HG03135 (cell line): ENCODE data around the gene CLEC20A.

Source experiments
- ATAC-seq: cut with Tn5 transposase; IDR thresholded peaks from one replicate; pipeline ENCODE4 v1.9.1; 2021; ENCODE audit warnings: mild to moderate bottlenecking, moderate library complexity; ENCODE audit not compliant: unreplicated experiment

The CLEC20A gene

DNA sequence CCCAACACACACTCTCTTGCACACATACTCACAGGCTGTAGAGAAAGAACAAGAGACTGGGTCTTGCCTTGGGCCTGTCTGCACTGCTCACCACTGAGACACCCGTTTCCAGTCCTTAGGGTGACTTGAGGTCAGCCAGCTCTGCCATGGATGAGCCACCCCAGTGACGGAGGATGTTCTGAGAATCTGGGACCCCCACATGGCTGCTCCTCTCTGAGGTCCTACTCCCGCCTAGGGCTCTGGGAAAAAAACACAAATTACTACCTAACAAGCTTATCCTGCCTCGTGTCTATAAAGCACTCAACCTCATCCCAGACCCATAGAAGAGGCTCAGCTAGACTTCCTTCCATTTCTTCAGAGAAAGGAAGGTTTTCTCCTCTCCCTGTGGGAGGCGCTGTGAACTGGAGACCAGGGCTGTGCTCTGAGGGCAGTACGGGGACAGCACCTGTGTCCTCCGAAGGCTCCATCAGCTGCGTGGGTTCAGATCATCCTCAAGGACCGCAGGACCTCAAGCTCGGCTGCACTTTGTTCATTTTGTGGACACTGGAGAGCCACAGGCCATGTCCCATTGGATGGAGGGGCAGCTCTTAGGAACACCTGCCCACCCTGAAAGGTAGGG lies 4.3 kb upstream of the CLEC20A start:
- no peak for ATAC-seq

DNA sequence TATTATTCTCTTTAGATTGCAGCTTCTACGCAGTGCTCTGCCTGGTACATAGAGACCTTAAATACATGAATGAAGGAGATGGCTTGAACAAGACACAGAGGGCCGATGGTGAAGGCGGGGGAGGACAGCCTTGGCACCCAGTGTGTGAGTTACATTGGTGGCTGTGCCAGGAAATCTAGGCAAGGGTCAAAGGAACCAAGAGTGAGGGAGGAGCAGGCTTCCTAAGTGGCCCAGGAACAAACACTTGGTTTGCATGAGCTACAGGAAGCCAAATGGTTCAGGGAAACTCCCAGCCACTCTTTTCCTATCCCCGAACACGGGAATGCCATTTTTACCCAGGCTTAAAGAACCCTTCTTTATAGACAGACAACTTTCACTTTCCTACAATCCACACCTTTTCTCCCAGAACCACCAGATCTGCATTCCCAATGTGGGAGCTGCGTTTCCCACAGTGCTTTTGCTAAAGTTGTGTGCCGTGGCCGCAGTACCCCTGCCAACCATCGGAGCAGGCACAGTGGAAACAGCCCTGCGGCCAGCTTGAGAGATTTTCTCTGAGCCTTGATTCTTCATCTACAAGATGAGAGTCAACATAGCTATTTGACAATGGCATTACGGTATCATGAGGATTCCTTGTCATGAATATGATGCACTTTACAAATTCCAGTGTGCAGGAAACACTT lies 3.5 kb upstream of the CLEC20A start:
- no peak for ATAC-seq

DNA sequence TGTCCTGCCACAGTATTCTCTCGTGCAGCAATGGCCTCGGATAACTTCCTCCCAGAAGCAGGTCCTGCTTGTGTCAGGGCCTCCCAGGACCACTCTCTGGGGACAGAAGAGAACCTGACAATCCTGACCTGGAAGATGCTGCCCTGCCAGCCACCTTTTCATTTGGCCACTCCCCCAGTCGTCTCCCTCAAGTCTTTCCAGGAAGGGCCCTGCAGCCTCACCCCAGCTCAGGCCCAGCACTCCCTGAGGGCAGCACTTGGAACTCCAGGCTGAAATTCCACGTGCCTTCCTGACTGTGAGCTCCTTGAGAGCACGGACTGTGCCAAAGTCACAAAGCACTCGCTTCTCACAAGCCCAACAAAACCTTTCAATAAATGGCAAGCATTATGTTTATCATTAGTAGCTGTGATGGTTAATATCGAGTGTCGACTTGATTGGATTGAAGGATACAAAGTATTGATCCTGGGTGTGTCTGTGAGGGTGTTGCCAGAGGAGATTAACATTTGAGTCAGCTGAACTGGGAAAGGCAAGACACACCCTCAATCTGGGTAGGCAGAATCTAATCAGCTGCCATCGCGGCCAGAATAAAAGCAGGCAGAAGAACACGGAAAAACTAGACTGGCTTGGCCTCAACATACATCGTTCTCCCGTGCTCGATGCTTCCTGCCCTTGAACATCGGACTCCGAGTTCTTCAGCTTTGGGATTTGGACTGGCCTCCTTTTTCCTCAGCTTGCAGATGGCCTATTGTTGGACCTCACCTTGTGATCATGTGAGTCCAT lies 2.3 kb upstream of the CLEC20A start:
- no peak for ATAC-seq

DNA sequence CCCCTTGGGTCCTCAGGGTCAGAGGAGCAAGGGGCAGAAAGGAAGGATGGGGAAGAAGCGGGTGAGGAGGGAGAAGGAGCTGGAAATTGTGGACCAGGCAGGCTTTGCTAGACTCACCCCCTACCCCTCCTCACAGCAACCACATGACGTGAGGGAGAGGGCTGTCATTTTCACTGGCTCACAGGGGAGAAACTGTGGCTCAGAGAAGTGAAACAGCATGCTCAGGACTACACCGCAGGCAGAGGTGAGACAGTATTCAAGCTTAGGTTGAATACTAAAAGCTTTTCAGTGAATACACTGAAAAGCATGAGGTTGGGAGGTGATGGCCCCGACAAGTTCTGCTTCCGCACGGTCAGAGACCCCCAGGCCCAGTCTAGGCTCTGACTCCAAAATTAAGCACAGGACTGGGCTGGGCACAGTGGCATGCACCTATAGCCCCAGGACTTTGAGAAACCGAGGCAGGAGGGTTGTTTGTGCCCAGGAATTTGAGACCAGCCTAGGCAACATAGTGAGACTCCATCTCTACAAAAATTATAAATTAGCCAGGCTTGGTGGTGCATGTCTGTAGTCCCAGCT lies 1.2 kb upstream of the CLEC20A start:
- ATAC-seq = no peak

DNA sequence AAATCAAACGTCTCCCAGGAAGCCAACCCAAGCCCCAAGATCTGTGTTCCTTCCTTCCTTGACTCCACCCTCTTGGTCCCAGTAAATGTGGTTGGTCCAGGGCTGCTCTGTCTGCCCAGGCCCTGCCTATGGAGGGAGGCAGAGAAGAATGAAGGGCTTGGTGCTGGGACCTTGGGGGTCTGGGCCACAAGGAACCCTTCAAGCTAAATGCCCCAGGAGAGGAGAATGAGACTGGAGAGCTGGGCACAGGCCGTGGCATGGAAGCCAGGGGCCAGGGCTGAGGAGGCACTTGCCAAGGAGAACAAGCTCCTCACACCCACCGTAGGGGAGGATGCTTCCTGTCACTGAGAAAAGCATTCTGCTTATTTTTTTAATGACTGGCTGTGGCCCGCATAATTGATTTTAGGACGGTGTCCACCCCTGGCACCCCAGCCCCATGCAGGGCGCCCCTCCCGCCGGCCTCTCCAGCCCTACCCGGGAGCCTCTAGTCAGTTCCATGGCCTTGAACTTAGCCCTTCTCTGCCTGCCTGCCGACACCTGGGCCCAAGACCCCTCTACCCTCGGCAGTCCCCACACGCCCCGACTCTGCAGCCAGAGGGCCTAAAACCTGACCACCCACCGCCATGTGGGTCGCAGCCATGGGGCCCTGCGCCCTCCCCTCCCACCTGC lies 889 bp downstream of the CLEC20A start:
- no peak for ATAC-seq

DNA sequence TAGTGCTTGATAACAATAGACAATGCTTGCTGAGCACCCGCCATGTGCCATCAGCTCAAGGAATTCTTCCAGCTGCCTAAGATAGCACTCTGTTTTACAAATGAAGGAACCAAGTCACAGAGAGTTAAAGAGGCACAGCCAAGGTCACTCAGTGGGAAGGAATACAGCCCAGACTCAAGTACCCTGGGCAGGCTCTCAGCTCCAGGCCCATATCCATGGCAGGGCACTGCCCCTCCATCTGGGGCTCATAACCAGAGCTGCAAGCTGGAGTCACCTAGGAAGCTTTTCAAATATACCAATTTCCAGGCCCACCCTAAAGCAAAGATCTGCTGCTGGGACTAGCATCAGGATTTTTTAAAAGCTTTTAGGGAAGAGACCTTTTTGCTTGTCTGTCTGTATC lies 1.6 kb downstream of the CLEC20A start:
- no peak for ATAC-seq

DNA sequence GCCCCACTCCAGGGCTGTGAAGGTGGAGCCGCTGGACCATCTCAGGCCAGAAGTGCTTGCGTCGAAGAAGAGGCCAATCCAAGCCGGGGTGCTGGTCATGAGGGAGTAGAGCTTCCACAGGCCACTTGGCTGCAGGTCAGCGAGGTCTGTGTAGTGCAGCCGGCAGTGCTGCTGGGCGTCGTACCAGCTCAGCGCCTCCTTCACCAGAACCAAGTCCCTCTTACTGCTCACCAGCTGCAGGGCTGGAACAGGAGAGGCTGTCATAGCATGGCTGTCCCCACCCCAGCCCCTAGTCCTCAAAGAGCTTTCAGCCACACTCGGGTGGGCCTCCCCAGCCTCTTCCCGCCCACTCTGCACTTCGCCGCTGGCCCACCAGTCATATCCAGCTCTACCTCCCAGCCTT lies 2.2 kb downstream of the CLEC20A start:
- ATAC-seq = no peak

DNA sequence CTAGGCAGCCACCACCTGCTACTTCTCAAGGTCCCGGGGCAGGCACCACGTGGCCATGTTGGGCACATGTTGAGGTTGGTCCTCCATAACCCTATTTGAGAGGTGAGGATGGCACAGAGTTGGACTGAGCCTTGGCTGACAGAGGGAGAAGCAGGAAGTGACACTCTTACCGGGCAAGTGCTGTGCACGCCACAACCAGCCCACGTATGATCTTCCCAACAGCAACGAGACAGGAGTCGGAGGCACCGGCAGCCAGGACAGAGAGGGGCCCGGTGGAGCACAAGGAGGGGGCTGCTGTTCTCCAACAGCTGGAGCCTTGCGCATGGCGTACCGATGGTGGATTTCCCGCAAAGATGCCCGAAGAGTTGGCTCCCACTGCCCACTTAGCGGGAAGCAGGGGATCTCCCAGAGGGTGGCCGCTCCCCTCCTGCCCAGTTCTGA lies 3.4 kb downstream of the CLEC20A start:
- ATAC-seq = no peak

DNA sequence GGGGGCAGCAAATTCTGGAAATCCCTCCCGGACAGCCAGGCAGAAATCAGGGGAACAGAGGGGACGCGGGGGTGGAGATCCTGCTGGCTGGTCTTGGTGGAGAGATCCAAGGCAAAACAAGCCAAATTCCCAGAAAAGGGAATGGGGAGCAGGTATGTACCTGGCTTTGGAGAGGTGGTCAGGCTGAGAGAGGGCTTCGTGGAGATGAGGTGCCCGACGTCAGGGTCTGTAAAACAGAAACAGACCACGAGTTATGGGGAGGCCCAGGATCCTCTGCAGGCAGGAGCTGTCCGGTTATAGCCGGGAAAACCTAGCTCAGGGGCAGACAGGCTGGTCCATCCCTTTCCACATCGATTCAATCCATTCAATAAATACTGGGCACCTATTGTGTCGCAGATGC lies 4.4 kb downstream of the CLEC20A start:
- ATAC-seq = no peak

DNA sequence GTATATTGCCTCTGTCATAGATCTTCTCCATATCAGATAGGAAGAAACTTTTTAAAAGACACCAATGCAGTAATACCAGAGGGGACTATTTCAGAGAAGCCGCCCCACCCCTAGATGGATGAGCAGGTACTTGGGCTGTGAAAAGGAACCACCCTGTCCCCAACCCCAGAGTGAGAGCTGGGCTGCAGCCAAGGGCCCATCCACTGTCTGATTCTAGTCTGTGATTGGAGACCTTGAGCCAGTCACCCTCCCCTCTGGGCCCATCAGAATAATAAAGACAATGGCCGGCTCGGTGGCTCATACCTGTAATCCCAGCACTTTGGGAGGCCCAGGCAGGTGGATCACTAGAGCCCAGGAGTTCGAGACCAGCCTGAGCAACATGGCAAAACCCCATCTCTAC lies 5.0 kb downstream of the CLEC20A start:
- no peak for ATAC-seq

DNA sequence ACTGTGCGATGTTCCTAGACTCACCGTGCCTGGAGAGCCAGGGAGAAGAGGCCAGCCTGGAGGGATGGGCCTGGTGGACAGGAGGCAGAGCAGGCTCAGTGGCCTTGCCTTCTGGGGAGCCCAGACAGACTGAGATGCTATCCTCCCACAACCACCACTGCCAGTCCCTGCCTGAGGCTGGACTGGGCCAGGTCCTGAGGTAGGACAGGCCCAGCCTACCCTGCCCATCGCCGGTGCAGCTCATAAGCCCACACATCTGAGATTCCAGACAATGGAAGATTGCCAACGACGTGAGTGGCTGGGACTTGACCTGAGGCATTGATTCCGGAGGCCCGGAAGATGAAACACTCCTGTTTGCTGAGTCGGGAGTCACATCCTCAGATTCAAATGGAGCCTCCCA lies 5.8 kb downstream of the CLEC20A start:
- ATAC-seq = no peak

DNA sequence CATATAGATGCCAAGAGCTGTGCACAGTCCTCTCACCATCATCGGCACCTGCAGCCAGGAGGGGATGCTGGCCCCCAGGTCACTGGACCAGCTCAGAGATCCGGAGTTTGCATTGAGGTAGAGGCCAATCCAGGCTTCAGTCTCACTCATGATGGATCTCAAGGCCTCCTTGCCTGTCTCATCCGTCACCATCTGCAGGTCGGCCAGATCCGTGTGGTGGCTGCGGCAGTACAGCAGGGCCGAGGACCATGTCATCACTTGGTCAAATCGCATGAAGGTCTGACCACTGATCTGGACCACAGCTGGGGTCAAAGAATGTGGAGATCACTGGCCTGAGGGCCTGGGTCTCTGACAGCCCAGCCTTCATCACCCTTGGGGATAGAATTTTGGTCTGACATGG lies 6.6 kb downstream of the CLEC20A start:
- no peak for ATAC-seq

DNA sequence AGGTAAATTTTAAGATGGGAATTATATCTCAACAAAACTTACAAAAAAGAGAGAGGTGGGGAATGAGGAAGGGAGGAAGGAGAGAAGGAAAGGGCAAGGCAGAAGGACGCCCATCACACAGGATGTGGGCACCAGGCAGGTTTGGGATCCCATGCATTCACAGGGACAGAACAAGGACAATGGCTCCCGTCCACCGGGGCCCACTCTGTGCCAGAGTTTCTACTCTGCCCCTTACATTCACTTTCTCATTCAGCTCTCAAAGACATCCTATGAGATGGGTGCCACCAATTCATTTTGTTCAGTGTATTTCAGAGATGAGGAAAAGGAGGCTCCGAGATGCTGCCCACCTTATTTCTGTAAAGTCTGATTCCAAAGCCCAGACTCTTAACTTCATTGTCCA lies 7.4 kb downstream of the CLEC20A start:
- ATAC-seq = no peak

DNA sequence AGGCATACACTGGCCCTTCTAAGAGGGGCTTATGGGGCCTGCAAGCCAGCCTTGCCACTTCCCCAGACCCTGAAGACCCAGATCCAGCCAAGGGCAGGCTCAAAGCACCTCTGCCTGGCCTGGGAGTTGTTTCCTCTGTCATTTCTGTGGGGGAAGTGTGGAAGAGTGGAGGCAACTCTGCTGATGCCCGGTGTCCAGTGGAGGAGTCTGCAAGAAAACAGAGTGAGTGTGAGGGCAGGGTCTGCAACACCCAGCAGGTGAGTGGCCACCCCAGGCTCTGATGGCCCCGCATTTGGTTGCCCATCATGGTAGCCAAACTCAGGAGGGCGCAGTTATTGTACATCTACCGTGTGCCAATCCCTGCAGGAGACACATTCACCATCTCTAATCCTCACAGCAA lies 8.4 kb downstream of the CLEC20A start:
- ATAC-seq = no peak

DNA sequence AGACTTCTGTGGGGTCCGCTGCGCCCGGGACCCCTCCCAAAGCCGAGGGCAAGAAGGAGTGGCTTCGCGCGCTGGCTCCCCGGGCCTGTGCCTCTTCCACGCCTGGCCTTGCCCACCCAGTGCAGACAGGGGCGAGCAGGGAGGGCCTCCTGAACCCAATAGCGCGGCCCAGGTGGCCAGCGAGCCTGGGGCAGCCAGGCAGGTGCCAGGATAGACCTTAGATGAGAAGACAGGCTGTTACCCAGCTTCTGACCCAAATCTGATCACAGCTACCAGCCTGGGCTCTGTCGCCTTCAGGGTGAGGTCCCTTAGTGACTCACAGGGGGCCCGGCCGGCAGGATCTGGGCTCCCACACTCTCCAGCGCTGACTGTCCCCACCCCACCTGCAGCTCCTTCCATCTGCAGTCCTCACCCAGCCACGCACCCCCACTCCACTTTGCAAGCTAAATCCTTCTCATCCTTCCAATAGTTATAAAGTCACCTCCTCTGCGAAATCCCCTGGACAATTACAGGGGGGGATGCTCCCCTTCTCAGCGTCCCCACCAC lies 9.6 kb downstream of the CLEC20A start:
- ATAC-seq = no peak

DNA sequence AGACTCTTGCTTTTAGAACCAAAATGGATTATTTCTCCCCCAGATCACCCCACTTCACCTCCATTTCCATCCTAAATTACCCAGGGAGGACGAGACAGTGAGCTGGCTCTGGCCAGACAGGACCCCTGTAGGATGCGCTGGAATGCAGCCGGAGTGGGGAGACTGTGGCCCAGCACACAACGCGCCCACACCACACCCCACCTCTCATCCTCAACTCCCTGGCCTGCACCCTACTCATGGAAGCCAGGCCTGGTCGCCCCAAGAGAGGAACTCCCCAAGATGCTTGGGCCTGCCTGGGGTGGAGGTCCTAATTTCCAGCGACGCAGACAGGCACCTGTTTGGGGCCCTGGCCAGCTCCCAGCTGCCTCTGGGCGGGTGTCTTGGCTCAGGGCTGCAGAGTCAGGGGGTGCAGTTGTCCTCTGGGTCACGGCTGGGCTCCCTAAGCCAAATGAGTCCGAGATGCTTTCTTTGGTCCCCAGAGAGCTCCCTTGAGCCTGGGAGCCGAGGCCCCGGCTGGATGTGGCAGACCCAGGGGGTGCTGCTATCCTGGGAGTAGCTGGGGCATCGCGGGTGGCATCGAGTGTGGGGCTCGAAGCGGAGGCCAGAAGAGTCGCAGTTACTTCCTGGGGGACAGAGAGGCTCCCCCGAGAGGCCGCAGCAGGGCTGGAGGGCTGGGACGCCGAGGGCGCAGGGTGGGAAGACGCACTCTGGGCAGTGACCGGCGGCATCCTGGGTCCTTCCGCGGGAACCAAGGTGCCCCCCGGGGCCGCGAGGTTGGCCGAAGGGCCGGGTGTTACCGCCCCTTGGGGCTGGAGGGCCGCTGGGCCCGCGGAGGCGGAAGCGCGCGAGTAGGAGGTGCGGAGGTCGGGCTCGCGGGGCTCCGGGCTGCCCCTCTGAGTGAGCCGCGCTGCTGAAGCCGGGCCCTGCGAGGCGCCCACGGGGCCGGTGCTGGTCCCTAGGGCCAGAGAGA lies 10.4 kb downstream of the CLEC20A start:
- no peak for ATAC-seq

DNA sequence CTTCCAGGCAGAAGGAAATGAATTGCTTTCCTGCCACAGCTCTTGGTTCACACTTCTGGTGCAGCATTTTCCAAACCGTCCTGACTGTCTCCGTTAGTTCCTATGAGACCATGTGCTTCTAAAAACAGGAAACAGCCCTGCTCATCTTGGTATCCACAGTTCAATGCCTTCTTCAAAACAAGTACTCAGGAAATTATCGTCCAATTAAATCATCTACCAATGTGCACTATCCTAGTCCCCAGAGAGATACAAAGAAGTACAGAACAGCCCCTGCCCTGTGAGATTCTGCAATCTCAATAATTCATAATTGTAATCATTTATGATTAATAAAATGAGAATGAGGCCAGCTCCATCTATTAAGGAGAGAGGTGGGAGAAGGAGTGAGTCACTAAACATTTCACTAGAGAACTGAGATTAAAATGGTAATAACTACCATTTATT lies 11.2 kb downstream of the CLEC20A start:
- no peak for ATAC-seq

DNA sequence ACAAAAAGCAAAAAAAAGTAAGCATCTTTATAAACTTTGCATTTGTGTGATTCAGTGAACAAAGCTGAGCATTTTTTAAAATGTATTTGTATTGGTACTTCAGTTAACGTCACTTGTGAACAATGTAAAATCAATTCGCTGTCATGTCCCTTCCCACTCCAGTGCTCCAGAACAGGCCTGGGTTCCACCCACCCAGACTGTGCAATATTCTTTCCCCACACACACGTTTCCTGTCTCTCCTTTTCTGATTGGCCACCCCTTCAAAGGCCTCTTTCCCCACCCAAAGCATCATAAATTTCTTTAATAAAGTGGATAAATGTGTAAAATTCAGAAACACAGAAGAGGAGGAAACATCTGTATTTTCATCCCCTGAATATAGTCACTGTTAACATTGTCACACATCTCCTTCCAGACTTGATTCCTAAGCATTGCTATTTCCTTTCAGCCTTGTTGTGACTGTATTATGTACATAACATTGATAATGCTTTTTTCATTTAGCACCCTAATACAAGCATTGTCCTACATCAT lies 12.0 kb downstream of the CLEC20A start:
- ATAC-seq = no peak

DNA sequence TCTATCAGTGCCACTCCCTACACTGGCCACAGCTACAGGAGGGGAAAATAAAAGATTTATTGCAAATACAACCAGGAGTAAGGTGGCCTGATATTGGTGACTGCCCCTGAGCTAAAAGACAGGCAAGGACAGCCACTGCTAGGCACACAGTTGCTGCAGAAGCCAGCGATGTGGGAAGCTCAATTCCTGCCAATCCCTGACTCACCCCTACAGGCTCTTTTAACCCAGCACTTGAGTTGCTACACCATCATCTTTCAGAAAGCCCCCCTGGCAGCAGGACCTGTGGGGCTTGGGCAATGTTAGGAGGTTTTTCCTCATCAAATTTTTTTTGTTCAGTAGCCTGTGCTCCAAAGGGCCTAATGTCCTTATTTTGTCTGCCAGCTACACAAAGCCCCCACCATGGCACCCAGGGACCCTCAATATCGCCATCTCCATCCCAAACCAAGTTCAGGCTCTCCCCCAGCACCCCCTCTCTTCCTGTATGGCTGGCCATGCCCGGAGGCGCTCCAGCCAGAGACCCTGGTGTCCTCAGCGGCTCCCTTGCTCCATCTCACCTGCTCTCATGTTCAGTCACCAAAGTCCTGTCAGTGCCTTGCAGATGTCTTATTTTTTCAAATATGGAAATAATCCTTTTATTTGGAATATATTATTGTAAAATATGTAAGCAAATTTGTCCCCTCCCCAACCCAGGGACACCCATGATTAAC lies 13.4 kb downstream of the CLEC20A start:
- no peak for ATAC-seq
